DMS53 (cell line): ENCODE data around the gene GLRA3.

Experiments used
- DNase-seq: peaks from one replicate; lab custom pipeline; 2025; lab: John Stamatoyannopoulos, UW

Gene GLRA3

GRCh38 chr4:174810834-174811233 lies 18.2 kb downstream of the GLRA3 start:
- no peak for DNase-seq

GRCh38 chr4:174808836-174809235 lies 20.2 kb downstream of the GLRA3 start:
- no peak for DNase-seq

DNA sequence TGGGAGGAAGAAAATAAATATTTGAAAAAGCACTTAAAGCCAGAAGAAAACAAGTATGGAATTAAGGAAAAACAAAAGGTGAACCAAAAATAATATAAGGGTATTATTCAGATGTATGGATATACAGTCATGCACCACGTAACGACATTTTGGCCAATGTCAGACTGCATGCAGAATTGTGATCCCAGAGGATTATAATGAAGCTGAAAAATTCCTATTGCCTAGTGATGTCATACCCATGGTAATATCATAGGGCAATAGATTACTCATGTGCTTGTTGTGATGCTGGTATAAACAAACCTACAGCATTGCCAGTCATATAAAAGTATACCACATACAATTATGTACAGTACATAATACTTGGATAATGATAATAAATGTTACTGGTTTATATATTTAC lies 20.9 kb downstream of the GLRA3 start:
- DNase-seq, result no peak

- no peak for DNase-seq
These were observed 23.3 kb downstream of the GLRA3 start for GRCh38 chr4:174805746-174806145.

DNA sequence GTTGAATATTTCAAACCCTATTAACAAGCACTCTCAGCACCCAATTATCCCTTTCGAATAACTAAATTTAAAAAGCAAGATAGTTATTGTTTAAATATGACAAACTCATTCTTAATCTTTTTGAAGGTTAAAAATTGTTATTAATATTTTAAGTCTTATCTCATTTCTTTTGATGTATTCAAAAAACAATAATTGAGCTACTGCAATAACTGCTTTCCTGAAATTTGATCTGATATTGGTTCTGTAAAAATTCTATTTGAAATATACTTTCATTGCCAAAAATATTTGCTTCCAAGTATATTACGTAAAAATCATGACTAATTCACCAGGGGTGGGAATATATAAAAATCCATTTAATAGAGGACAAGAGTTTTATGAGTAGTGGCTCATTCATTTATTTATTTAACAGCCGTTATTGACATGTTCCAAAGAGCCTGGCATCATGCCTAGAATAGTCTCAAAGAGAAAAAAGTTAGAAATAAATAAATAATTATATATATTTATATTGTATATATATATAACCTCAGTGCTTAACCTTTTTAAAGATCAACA lies 34.4 kb downstream of the GLRA3 start:
- peak; percentile 75 for DNase-seq

GRCh38 chr4:174789657-174790056 lies 39.4 kb downstream of the GLRA3 start:
- peak; percentile 2 for DNase-seq

GRCh38 chr4:174778274-174778986 lies 50.6 kb downstream of the GLRA3 start:
- peak; percentile 53 for DNase-seq

- no peak for DNase-seq
These were observed 53.7 kb downstream of the GLRA3 start for GRCh38 chr4:174775366-174775765.

DNA sequence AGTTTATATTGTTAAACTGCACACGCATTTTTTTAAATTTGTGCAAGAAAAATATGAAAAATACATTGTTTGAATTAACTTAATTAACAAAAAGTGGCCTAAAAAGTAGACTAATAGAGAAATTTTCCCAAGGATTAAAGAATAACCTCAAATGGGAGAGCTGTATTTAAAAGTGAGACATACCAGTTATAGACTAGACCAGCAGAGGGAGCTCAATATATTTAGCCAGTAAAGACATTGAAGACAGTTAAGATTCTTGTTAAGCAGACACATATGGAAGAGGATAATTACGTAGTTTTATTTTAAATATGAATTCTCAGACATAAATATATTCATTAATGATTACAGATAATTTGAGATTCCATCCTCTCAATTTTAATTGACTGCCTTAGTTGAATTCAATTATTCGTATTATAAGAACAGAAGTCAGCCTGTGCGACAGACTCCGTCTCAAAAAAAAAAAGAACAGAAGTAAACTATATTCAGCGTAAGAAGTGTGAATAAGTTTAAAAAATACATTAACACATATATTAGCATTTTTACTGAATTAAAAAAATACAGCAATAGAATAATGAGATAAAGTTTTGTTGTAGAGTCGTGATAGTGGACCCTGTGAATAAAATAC lies 64.8 kb downstream of the GLRA3 start:
- peak; percentile 70 for DNase-seq

DNA sequence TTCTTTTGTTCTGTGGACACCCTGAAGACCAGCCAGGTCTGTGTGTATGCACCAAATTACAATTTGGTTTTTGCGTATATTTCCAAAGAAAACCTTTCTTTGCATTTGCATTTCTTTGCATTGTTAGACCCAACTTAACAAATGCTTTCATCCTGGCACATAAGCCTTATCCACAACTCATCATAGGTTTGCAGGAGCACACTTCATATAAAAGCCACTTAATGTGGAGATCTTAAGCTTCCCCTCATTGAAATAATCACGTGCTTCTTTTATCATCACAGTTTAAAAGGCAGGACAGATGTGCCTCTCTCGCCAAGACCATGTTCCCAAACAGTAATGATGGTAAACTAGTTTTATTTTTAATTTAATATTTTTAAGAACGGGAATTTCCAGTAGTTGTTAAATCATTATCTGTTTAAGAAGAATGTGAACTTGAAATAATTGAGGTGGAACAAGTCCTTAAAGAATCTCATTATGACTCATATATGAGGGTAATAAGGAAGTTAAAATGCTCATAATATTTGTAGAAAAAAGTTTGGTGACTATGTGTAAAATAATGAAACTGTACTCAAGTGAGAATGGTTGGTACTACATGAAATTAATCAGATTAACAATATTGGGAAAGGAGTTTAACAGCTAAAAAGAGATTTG lies 65.5 kb downstream of the GLRA3 start:
- DNase-seq, result peak; percentile 22

GRCh38 chr4:174761451-174761850 lies 67.6 kb downstream of the GLRA3 start:
- DNase-seq, result no peak

GRCh38 chr4:174757736-174758135 lies 71.3 kb downstream of the GLRA3 start:
- DNase-seq, result no peak

GRCh38 chr4:174753021-174753420 lies 76.0 kb downstream of the GLRA3 start:
- DNase-seq, result no peak

GRCh38 chr4:174752026-174752425 lies 77.0 kb downstream of the GLRA3 start:
- DNase-seq, result no peak

GRCh38 chr4:174749091-174749490 lies 80.0 kb downstream of the GLRA3 start:
- DNase-seq, result no peak

DNA sequence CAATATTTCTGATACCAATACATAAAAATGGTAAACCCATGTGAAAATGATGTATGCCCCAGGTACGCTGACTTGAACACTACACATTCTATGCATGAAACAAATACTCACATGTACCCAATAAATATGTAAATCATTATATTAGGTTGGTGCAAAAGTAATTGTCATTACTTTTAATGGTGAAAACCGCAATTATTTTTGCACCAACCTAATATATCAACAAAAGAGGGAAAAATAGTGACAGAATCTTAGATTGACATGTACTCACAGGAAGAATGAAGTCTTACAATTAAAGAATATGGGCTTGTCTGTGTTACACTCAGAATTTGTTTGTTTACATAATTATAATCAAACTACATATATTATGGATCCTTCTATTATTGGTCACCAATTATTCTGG lies 82.3 kb downstream of the GLRA3 start:
- no peak for DNase-seq

DNA sequence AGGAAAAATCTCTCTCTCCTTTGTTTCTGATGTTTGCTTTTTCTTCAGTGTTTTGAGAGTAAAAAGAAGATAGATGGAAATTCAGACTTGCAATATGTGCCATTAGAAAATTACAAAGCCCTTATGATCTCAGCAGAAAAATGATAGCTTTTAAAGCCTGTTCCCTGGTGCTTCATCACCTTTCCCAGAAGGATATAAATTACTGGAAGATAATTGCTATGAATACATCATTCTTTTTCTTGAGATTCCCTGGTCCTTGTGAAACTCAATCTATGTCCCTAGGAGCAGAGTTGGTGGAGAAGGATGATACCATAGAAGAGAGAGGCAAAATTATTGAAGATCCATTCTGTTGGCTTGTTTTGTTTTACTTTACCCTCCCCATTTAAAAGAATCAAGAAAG lies 86.5 kb downstream of the GLRA3 start:
- DNase-seq, result no peak

GRCh38 chr4:174739576-174739975 lies 89.5 kb downstream of the GLRA3 start:
- DNase-seq, result no peak

- no peak for DNase-seq
These were observed 94.9 kb downstream of the GLRA3 start for GRCh38 chr4:174734181-174734580.

DNA sequence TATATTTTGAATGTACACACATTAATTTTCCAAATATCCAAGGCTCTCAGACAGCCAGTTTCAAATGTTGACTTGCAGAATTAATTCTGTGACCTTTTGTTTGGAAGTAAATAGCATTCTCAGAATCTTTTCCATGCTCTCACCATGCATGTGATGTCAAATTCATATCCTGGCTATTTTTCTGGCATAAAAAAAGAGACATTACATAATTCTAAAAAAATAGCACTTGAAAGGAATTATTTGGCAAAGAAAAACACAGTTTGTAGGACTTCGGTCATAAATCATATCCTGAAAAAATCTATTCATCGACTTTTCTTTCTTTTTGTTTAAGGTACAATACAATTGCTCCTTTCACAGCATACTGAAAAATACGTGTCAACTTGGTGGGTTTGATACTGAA lies 111.2 kb downstream of the GLRA3 start:
- no peak for DNase-seq

- no peak for DNase-seq
These were observed 111.9 kb downstream of the GLRA3 start for GRCh38 chr4:174716986-174717770.
